T-helper 2 cell treated with Interferon-gamma antibody and Interleukin-4, amounts not matched to agents 5 μg/mL and 100 μg/mL, for 36 hours (primary cell): Measurements from ENCODE around the gene TRAPPC6A.
"Not testable (repeated sequence)": the region's sequence is repeated elsewhere in the genome, so short reads cannot be mapped to it uniquely, and the experiment has no call there.

ENCODE experiments used
- DNase-seq: peaks from one replicate; pipeline ENCODE4 v3.0.0; 2021; ENCODE audit warnings: low spot score
- H3K27ac Mint-ChIP-seq: one replicate; pipeline ENCODE4 v1.8.0; 2021; ENCODE audit warnings: mild to moderate bottlenecking, mixed read lengths
- H3K27me3 Mint-ChIP-seq: one replicate; pipeline ENCODE4 v1.8.0; 2021; ENCODE audit warnings: low read depth, mixed read lengths
- H3K36me3 Mint-ChIP-seq: one replicate; pipeline ENCODE4 v1.8.0; 2021; ENCODE audit warnings: low read depth, mixed read lengths
- H3K4me1 Mint-ChIP-seq: one replicate; pipeline ENCODE4 v1.8.0; 2021; ENCODE audit warnings: low read depth, mixed read lengths
- H3K4me3 Mint-ChIP-seq: one replicate; pipeline ENCODE4 v1.8.0; 2022; ENCODE audit warnings: mild to moderate bottlenecking, moderate library complexity, mixed read lengths
- H3K9me3 Mint-ChIP-seq: one replicate; pipeline ENCODE4 v1.8.0; 2021; ENCODE audit warnings: mixed read lengths

Gene TRAPPC6A

DNA sequence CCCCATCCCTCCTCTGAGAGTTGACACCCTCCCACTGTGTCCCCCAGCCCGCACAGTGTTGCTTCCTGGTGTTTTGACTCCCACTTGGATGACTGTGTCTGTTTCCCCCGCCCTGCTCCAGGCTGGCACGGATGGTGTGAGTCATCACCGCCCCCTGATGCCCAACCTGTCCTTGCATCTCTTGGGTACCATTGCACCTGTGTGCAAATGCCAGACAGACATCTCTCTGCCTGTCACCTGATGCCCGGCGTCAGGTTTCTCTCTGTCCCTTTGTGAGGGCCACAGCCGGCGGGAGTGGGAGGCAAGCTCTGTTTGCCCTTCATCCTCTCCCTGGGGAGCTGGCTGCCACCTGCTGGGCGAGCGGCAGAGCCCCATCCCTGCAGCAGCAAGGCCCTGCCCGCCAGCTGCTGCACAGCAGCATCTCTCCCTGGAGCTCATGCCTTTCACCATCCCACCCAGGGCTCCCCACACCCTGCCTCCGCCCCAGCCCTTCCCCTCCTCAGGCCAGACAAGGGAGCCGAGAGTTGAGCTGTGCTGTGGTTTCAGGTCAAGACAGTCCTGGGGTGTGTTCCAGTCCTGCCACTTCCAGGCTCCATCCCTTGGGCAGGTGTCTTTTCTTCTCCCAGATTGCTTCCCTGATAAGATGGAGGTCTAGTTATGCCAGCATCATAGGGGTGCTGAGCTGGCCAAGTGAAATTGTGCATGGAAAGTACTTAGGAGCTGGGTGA lies 47.0 kb downstream of the TRAPPC6A start:
- DNase-seq: no peak
- Mint-ChIP-seq H3K27me3 (no peaks in the 10 kb centered on the region), H3K9me3 (no peaks in the 10 kb centered on the region), H3K4me3 (no peak overlapping the region), H3K27ac (no peak overlapping the region), H3K4me1 (peaks cover 4% of the 10 kb centered on the region), H3K36me3 (no peaks in the 10 kb centered on the region)

DNA sequence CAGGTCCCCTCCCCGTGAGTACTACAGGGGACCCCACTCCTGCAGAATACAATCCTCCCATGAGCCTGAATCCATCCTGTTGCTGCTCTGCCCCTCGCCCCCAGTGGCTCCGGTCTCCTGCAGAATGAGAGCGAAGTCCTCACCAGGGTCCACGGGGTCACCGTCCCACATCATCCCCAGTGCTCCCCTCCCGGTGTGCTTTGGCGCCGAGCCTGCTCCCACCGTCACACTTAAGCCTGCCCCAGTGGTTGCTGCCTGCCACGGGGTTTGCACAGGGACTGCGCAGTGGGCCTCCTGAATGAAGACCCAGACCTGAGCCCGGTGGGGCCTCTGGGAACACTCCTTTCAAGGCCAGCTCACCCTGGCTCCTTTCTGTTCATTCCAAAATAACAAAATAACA lies 47.8 kb downstream of the TRAPPC6A start:
- Mint-ChIP-seq H3K9me3 (no peaks in the 10 kb centered on the region), H3K27ac (no peak overlapping the region), H3K4me1 (peaks cover 6% of the 10 kb centered on the region), H3K4me3 (no peak overlapping the region), H3K36me3 (no peaks in the 10 kb centered on the region), H3K27me3 (no peaks in the 10 kb centered on the region)
- DNase-seq: no peak

DNA sequence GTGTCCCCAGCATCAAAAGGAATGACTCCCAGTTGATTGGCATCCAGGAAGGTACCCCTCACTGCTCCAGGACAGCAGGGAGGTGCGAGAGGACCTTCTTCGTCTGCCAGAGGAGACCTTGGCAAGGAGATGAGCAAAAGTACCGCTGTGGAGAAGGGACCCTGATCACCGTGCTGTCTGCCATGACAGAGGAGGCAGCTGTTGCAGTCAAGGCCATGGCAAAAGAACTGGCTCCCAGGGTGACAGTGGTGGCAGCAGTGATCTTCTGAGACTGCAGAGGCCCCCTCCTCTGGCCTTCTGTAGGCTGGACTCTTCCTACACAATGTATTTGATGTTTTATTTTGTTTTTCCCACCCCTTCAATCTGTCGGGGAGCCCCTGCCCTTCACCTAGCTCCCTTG lies 49.2 kb downstream of the TRAPPC6A start:
- Mint-ChIP-seq H3K36me3 (no peaks in the 10 kb centered on the region), H3K9me3 (no peaks in the 10 kb centered on the region), H3K4me1 (peaks cover 6% of the 10 kb centered on the region), H3K27ac (no peak overlapping the region), H3K4me3 (no peak overlapping the region), H3K27me3 (no peaks in the 10 kb centered on the region)
- no peak for DNase-seq

DNA sequence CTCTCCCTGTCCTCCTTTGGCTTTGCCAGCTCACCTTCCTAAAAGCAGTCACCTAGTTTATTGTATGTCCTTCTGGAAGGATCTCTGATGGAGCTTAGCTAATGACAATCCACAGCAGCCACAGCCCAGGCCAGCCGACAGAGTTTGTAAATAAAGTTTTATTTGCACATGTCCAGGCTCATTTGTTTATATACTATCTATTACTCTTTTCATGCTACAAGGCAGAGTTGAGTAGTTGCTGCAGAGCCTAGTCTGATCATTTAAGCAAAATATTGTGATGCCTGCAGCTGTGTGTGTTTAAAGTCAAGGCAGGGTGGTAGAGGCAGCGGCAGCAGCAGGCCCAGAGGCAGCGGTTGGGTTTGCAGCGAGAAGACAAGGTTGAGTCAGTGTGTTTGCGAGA lies 49.9 kb downstream of the TRAPPC6A start:
- Mint-ChIP-seq H3K36me3 (no peaks in the 10 kb centered on the region), H3K27ac (no peak overlapping the region), H3K4me3 (no peak overlapping the region), H3K27me3 (no peaks in the 10 kb centered on the region), H3K4me1 (peaks cover 6% of the 10 kb centered on the region), H3K9me3 (no peaks in the 10 kb centered on the region)
- DNase-seq: no peak

DNA sequence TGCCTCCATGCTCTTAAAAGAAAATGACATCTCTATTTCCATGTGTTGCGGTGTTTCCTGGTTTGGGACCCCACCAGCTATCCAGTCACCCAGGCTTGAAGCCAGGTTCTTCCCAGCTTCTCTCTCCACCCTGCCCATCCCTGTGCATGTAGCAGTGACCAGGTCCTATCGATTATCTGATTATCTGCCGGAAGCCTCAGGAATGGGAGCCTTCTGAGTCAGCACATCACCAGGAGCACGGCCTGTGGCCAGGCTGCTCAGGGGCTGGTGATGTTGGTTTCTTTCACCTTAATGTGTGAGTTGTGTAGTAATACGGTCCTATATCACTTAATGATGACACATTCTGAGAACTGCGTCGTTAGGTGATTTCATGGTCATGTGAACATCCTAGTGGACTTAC lies 51.4 kb downstream of the TRAPPC6A start:
- Mint-ChIP-seq H3K4me3 (no peak overlapping the region), H3K36me3 (no peaks in the 10 kb centered on the region), H3K9me3 (no peaks in the 10 kb centered on the region), H3K4me1 (peaks cover 7% of the 10 kb centered on the region), H3K27me3 (no peaks in the 10 kb centered on the region), H3K27ac (no peak overlapping the region)
- DNase-seq: no peak

DNA sequence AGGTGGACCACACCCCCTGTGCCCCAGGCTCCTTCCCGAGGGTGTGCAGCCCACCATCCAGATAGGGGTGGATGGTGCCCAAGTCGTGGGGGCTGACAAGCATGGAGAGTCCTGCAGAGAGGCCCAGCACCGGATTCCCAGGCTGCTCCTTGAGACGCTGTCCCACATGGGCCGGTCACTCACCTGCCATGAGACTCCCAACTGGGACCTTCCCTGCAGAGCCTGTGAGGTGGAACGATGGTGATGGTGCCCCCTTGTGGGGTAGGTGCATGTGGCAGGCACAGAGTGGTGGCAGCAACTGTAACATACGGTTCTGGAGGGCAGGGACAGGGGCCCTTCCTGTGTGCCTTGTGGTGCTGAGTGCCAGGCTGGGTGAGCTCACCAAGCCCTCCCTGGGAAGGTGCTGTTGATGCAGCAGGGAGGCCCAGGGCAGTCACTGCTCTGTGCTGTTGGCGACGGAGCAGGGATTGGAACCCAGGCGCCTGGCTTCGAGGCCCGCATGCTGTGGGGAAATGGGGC lies 52.0 kb downstream of the TRAPPC6A start:
- H3K9me3 Mint-ChIP-seq: no peaks in the 10 kb centered on the region
- no peaks in the 10 kb centered on the region for H3K36me3 Mint-ChIP-seq
- peaks cover 12% of the 10 kb centered on the region for H3K4me1 Mint-ChIP-seq
- H3K4me3 Mint-ChIP-seq: no peak overlapping the region
- no peak overlapping the region for H3K27ac Mint-ChIP-seq
- peak; percentile 57 for DNase-seq
- H3K27me3 Mint-ChIP-seq: no peaks in the 10 kb centered on the region

DNA sequence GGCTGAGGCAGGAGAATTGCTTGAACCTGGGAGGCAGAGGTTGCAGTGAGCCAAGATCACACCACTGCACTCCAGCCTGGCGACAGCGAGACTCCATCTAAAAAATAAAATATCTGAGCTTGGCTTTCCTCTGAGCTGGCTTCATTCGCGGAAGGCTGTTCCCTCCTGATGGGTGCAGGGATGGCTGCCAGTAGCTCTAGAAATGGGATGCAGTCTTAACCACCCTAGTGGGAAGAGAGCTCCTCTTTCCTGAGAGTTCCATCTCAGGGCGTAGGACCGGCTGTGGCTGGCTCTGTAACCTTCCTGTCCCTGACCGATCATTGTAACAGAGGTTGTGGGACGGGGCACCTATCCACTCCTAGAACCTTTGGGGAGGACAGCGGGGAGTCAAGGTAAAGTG lies 52.7 kb downstream of the TRAPPC6A start:
- Mint-ChIP-seq H3K27ac (no peak overlapping the region), H3K27me3 (no peaks in the 10 kb centered on the region), H3K4me1 (peaks cover 16% of the 10 kb centered on the region), H3K36me3 (no peaks in the 10 kb centered on the region), H3K4me3 (no peak overlapping the region), H3K9me3 (no peaks in the 10 kb centered on the region)
- no peak for DNase-seq

DNA sequence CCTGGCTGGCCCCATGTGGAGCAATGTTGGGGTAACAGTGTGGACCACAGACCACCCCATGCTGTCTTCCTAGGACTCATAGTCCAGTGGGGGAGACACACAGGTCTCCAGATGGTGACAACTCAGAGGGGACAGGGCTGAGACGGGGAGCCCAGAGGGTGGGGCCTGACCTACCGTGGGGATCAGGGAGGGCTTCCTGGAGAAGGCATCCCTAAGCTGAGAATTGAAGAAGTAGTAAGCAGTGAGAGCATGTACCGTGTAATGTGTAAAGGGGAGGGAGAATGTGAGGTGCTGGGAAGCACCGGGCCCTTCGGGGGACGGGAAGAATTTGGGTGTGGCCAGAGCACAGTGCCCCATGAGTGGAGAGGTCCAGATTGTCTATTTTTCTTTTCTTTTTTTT lies 54.0 kb downstream of the TRAPPC6A start:
- DNase-seq: no peak
- H3K27me3 Mint-ChIP-seq: no peaks in the 10 kb centered on the region
- no peaks in the 10 kb centered on the region for H3K9me3 Mint-ChIP-seq
- H3K27ac Mint-ChIP-seq: no peak overlapping the region
- peaks cover 20% of the 10 kb centered on the region for H3K4me1 Mint-ChIP-seq
- no peak overlapping the region for H3K4me3 Mint-ChIP-seq
- H3K36me3 Mint-ChIP-seq: no peaks in the 10 kb centered on the region

DNA sequence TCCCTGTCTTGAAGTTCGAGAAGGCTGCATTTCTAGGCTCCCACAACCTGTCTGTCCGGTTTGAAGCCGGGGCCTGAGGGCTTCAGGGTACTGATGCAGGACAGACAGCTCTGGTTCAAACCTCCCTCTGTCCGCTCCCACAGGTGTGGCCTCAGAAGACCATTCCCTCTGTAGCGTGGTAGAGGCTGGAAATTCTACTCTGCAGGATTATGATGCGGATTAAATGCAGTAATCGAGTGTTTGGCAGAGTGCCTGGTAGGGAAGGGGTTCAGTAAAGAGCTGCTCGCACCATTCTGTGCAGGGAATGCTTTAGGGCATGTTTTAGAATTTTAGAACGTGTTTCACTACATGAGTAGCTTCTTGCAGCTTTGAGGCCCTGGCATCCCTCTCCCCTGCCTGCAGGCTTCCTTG lies 54.6 kb downstream of the TRAPPC6A start:
- no peaks in the 10 kb centered on the region for H3K9me3 Mint-ChIP-seq
- H3K27me3 Mint-ChIP-seq: no peaks in the 10 kb centered on the region
- no peaks in the 10 kb centered on the region for H3K36me3 Mint-ChIP-seq
- no peak for DNase-seq
- no peak overlapping the region for H3K4me3 Mint-ChIP-seq
- peaks cover 23% of the 10 kb centered on the region for H3K4me1 Mint-ChIP-seq
- no peak overlapping the region for H3K27ac Mint-ChIP-seq

DNA sequence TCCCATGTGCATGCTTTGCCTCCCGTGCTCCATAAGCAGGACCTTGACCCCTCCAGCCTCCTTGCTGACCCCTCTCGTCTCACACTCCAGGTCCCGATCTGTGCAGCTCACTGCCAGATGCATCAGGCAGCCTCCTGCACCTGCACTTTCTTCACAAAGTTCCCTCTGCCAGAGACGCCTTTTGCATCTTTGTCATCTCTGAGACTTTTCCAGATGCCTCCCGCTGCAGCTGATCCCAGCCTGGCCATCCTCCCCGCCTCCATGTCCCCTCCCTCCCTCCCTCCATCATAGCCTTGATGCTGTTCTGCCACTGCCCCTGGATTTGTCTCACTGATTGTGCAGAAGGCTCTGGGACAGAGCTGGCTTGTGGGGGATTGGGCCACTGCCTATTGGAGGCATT lies 55.2 kb downstream of the TRAPPC6A start:
- Mint-ChIP-seq H3K27ac (no peak overlapping the region), H3K4me3 (no peak overlapping the region), H3K4me1 (peaks cover 30% of the 10 kb centered on the region), H3K9me3 (no peaks in the 10 kb centered on the region), H3K36me3 (no peaks in the 10 kb centered on the region), H3K27me3 (no peaks in the 10 kb centered on the region)
- no peak for DNase-seq

DNA sequence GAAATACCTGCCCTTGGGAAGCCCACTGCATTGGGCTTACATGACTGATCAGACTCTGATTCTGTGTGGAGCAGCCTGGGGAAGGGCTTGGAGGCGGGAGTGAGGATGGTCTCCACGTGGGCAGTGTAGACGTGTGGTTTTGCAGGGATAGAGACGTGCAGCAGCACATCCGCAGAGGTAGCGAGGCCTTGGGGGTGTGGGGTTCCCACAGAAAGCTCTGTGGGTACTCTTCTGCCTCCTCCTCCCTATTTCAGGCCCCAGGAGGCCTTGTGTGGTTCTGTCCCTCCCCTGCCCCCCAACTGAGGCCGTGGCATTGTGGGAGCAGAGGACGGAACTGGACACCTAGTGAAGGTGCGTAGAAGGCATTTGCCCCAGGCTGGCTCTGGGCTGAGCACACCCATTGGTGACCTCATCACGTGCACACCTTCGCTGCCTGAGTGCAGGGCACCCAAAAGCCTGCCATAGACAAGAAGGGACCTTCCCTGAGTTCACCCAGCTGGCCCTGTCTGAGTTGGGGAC lies 56.2 kb downstream of the TRAPPC6A start:
- H3K36me3 Mint-ChIP-seq: no peaks in the 10 kb centered on the region
- H3K27ac Mint-ChIP-seq: no peak overlapping the region
- no peak overlapping the region for H3K4me3 Mint-ChIP-seq
- H3K9me3 Mint-ChIP-seq: no peaks in the 10 kb centered on the region
- DNase-seq: no peak
- H3K4me1 Mint-ChIP-seq: peaks cover 37% of the 10 kb centered on the region
- no peaks in the 10 kb centered on the region for H3K27me3 Mint-ChIP-seq

DNA sequence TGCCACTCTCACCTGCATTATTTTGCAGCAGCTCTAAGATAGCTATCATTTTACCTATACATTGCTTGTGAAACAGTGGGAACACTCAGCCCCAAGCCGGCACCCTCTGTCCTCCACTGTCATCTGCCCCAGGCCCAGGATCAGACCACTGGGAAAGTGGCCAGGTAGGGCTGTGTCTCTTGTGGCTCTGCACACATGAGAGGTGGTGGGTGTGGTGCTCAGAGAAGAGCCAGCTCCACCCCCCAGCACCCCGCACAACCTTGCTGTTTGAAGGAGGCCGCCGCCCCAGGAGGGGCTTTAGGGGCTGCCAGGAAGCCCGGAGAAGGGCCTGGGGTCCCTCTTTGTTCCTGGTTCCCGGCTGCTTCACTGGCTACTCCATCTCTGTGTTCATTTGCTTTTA lies 58.5 kb downstream of the TRAPPC6A start:
- Mint-ChIP-seq H3K4me1 (peaks cover 47% of the 10 kb centered on the region), H3K27me3 (no peaks in the 10 kb centered on the region), H3K27ac (no peak overlapping the region), H3K4me3 (no peak overlapping the region), H3K9me3 (no peaks in the 10 kb centered on the region), H3K36me3 (no peaks in the 10 kb centered on the region)
- DNase-seq: no peak

DNA sequence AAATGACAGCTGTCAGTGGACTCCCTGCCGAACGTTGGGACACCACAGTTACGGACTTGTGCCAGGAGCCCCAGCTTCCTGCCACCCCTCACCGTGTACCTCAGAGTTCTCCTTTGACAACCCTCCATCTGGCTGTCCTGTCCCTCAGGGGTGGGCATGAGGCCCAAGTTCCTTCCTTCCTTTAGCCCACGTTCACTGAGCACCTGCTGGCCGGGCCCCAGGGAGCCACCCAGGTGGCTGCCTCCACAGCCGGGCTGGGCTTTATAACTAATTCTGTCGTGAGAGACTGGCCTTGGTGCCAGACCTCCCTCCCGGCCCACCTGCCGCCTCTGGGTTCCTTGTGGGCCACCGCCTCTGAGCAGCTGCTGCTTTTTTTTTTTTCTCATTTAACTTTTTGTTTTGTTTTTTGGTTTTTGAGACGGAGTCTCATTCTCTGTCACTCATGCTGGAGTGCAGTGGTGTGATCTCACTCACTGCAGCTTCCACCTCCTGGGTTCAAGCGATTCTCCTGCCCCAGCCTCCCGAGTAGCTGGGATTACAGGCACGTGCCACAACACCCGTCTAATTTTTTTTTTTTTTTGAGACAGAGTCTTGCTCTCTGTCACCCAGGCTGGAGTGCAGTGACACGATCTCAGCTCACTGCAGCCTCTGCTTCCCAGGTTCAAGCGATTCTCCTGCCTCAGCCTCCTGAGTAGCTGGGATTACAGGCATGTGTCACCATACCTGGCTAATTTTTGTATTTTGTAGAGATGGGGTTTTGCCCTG lies 59.3 kb downstream of the TRAPPC6A start:
- not testable (repeated sequence) for H3K36me3 Mint-ChIP-seq, DNase-seq, H3K27me3 Mint-ChIP-seq, H3K27ac Mint-ChIP-seq, H3K9me3 Mint-ChIP-seq
- Mint-ChIP-seq H3K4me3 (peak overlapping the region; percentile 0), H3K4me1 (peaks cover 47% of the 10 kb centered on the region)

DNA sequence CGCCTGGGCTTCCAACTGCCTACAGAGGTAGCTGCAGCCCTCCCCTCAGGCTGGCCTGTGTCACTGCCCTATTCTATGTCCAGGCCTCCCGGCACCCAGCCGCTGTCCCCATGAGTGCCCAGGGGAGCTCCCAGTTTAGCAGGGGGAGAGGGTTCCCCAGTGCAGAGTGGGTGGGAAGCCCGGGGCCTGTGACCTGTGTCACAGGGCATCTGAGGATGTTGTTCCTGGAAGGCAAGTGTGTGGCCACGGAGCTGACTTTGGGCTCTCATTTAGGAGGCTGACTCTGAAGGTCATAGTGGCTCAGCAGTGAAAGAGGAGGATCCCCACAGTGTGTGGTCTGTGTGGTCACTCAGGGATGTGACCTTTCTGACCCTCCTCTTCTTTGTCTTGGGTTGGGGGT lies 59.9 kb downstream of the TRAPPC6A start:
- H3K9me3 Mint-ChIP-seq: no peaks in the 10 kb centered on the region
- peaks cover 47% of the 10 kb centered on the region for H3K4me1 Mint-ChIP-seq
- DNase-seq: no peak
- peak overlapping the region; percentile 74 for H3K27ac Mint-ChIP-seq
- H3K27me3 Mint-ChIP-seq: no peaks in the 10 kb centered on the region
- no peak overlapping the region for H3K4me3 Mint-ChIP-seq
- no peaks in the 10 kb centered on the region for H3K36me3 Mint-ChIP-seq
